ENCODE results near the gene ODR4. TPM values are rescaled to one million over a fixed set of nuclear protein-coding genes. Genes with fewer than 3 reads are reported as not detected.

The ODR4 gene
- polyA plus RNA-seq (10.7 to 20.0 TPM (median 15.0 TPM) in 3 replicates), polyA minus RNA-seq (0.69 to 13.3 TPM (median 6.3 TPM) in 3 replicates)
- 17.7 TPM for polyA plus RNA-seq (2011; ENCODE audit: low read depth)
- polyA plus RNA-seq (2011; cell fraction: cytosol; rRNA removed), result 5.6 and 12.1 TPM in 2 replicates
- 23.1 and 36.6 TPM in 2 replicates for polyA plus RNA-seq (2011; cell fraction: nucleus; rRNA removed)
- polyA plus RNA-seq (2012; ENCODE audit: low replicate concordance), result 9.9 and 12.4 TPM in 2 replicates
- polyA minus RNA-seq (2011; cell fraction: cytosol; rRNA and poly(A)+ RNA removed), result 6.5 TPM
- 13.9 and 20.9 TPM in 2 replicates for polyA minus RNA-seq (2011; cell fraction: nucleus; rRNA and poly(A)+ RNA removed)

DNA sequence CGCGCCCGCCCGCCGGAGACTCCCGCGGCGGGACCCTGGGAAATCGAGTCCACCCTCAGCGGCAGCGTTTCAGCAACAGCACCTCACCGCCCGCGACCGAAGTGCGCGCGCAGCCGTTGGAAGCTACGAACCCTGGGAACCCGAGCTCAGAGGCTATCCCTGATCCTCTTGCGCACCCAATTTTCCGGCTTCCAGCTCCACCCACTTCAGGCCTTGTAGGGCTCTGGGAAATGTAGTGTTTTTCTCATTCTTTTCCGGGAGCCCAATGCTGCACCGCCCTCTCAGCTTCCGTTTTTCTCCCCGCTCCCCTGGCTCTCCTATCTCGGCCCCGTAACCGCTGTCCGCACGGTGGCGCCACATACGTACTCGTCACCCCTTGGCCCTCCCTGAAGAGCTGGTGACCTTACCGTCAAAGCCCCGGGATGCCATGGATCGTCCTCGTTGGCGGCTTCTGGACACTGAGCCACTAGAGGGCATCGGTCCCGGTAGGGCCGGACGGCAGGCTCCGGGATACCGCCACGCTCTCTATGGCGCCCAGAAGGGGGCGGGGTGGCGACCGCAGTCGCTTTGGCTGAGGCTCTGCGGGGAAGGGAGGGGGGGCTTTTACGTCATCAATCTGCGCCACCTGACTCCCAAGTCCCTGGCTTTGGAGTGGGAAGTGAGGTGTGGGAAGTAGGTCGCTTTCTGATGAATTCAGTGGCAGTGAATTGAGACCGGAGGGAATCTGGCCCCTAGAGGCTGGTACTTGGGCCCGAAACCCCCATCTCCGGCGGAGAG, at the start of gene ODR4, which contains the start of gene TPR:
TSS of gene ODR4 (plus strand) at position 687 of the 777 bp plus-strand sequence. CDS start 3,948 bp downstream, outside the sequence.
TSS of gene TPR (minus strand) at position 102 of the 777 bp plus-strand sequence. CDS start 225 bp downstream, outside the sequence.
- Histone ChIP-seq H3K27ac (ENCODE audit: control insufficient read depth, insufficient read depth, low read length) (peak within 1 kb of the TSS; percentile 98), H3K27me3 (ENCODE audit: control insufficient read depth, extremely low read depth, insufficient read depth, low read length) (no peaks in the 10 kb centered on the region), H4K20me1 (ENCODE audit: control insufficient read depth, extremely low read depth, insufficient read depth, low read length) (no peaks in the 10 kb centered on the region), H3K9me3 (ENCODE audit: control insufficient read depth, low read depth, low read length) (no peaks in the 10 kb centered on the region), H3K4me3 (ENCODE audit: control insufficient read depth in 2 of 3, extremely low read depth in 1 of 3, insufficient read depth in 2 of 3, low read depth in 1 of 3, low read length in 3 of 3) (peak within 1 kb of the TSS; percentile 88 to 98 (median 91)), H3K79me2 (ENCODE audit: control insufficient read depth, insufficient read depth, low read length) (peaks cover 73% of the 10 kb centered on the region), H2AFZ (ENCODE audit: control insufficient read depth, low read length) (peak within 1 kb of the TSS; percentile 95), H3K9ac (ENCODE audit: control insufficient read depth, extremely low read depth, insufficient read depth, low read length) (peak within 1 kb of the TSS; percentile 96), H3K4me1 (ENCODE audit: control insufficient read depth, extremely low read depth, insufficient read depth, low read length) (peaks cover 3% of the 10 kb centered on the region), H3K9me1 (ENCODE audit: control insufficient read depth, extremely low read depth, insufficient read depth, low read length) (no peaks in the 10 kb centered on the region), H3K36me3 (ENCODE audit: control insufficient read depth in 2 of 2, extremely low read depth in 1 of 2, insufficient read depth in 2 of 2, low read length in 2 of 2) (peaks cover 3 to 11% of the 10 kb centered on the region in 2 experiments), H3K4me2 (ENCODE audit: control insufficient read depth, extremely low read depth, insufficient read depth, low read depth, low read length) (peak within 1 kb of the TSS; percentile 94)
- TF ChIP-seq, protein P1, sequence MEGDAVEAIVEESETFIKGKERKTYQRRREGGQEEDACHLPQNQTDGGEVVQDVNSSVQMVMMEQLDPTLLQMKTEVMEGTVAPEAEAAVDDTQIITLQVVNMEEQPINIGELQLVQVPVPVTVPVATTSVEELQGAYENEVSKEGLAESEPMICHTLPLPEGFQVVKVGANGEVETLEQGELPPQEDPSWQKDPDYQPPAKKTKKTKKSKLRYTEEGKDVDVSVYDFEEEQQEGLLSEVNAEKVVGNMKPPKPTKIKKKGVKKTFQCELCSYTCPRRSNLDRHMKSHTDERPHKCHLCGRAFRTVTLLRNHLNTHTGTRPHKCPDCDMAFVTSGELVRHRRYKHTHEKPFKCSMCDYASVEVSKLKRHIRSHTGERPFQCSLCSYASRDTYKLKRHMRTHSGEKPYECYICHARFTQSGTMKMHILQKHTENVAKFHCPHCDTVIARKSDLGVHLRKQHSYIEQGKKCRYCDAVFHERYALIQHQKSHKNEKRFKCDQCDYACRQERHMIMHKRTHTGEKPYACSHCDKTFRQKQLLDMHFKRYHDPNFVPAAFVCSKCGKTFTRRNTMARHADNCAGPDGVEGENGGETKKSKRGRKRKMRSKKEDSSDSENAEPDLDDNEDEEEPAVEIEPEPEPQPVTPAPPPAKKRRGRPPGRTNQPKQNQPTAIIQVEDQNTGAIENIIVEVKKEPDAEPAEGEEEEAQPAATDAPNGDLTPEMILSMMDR (optimal IDR thresholded peaks at IDR 0.05 in 1 of 3, IDR thresholded peaks at IDR 0.05 in 1 of 3, conservative IDR thresholded peaks at IDR 0.05 in 1 of 3; ENCODE audit: extremely low read depth in 1 of 3, insufficient read depth in 2 of 3, low read length in 3 of 3), result peak; percentile 89 to 90 (median 89)
- no peak for TF ChIP-seq EZH2 (IDR thresholded peaks at IDR 0.05; ENCODE audit: low read length)
- dilution Hi-C loops (cut with MboI; ENCODE audit: extremely low pct_ligation_motif_present, low sequenced_read_pairs), result no loop called here
- FAIRE-seq, result peak; percentile 90
- peak; percentile 90 for DNase-seq (ENCODE audit: low read depth, low spot score)

DNA sequence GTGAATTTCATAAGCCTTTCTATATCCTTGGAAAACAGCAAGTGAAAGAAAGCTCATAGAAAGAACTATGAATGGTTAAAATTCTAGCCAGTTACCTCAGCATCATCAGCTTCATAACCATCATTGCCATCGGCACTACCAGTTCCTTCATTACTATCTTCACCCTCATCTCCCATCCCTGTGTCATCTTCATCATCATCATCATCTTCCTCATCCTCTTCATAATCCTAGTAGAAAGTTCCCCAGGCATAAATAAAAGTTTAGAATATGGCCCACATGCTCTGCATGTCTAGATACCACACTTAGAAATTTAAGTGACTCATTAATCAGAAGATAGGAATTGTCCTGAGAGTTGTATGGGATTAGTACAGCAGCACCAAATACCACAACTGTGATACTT, 49.6 kb upstream of the ODR4 start:
- DNase-seq (ENCODE audit: low read depth, low spot score), result no peak
- peaks cover 14 to 26% of the 10 kb centered on the region in 2 experiments for H3K36me3 ChIP-seq (ENCODE audit: control insufficient read depth in 2 of 2, extremely low read depth in 1 of 2, insufficient read depth in 2 of 2, low read length in 2 of 2)
- no peaks in the 10 kb centered on the region for H4K20me1 ChIP-seq (ENCODE audit: control insufficient read depth, extremely low read depth, insufficient read depth, low read length)
- no peaks in the 10 kb centered on the region for H3K4me1 ChIP-seq (ENCODE audit: control insufficient read depth, extremely low read depth, insufficient read depth, low read length)
- H3K27me3 ChIP-seq (ENCODE audit: control insufficient read depth, extremely low read depth, insufficient read depth, low read length), result no peaks in the 10 kb centered on the region
- no peaks in the 10 kb centered on the region for H3K79me2 ChIP-seq (ENCODE audit: control insufficient read depth, insufficient read depth, low read length)
- FAIRE-seq, result no peak
- no peaks in the 10 kb centered on the region for H3K9me3 ChIP-seq (ENCODE audit: control insufficient read depth, low read depth, low read length)
- no peak overlapping the region for H3K9ac ChIP-seq (ENCODE audit: control insufficient read depth, extremely low read depth, insufficient read depth, low read length)
- H3K9me1 ChIP-seq (ENCODE audit: control insufficient read depth, extremely low read depth, insufficient read depth, low read length), result no peaks in the 10 kb centered on the region
- H3K27ac ChIP-seq (ENCODE audit: control insufficient read depth, insufficient read depth, low read length), result no peak overlapping the region
- no peak overlapping the region for H3K4me2 ChIP-seq (ENCODE audit: control insufficient read depth, extremely low read depth, insufficient read depth, low read depth, low read length)
- no peak overlapping the region for H3K4me3 ChIP-seq (ENCODE audit: control insufficient read depth in 2 of 3, extremely low read depth in 1 of 3, insufficient read depth in 2 of 3, low read depth in 1 of 3, low read length in 3 of 3)
- TF ChIP-seq EZH2 (IDR thresholded peaks at IDR 0.05; ENCODE audit: low read length), result no peak
- TF ChIP-seq, protein P1 (optimal IDR thresholded peaks at IDR 0.05 in 1 of 3, IDR thresholded peaks at IDR 0.05 in 1 of 3, conservative IDR thresholded peaks at IDR 0.05 in 1 of 3; ENCODE audit: extremely low read depth in 1 of 3, insufficient read depth in 2 of 3, low read length in 3 of 3), result no peak
- H2AFZ ChIP-seq (ENCODE audit: control insufficient read depth, low read length), result no peak overlapping the region
- dilution Hi-C loops (cut with MboI; ENCODE audit: extremely low pct_ligation_motif_present, low sequenced_read_pairs), result no loop called here
